Right lobe of liver (tissue), 4 donors: ENCODE results near the gene S100A16.

Experiments used
- CTCF ChIP-seq, 4 donors: fragments of 200-600 bp in 3 of 4; fragments of 450-650 bp in 1 of 4; IDR thresholded peaks; one replicate each; pipeline versions ENCODE4 v1.5.1 to v1.8.0; 2016 to 2022; ENCODE audit warnings: antibody characterized with exemption in 4 of 4, mild to moderate bottlenecking in 2 of 4
- POLR2A ChIP-seq: fragments of 450-650 bp; IDR thresholded peaks from one replicate; pipeline ENCODE4 v1.6.1; 2017; ENCODE audit warnings: antibody characterized with exemption, mild to moderate bottlenecking
- donor health status: DM: no; HTN: no; CAD: no.
- donor health status: DM: no; HTN: no; CAD: no.
- donor health status: DM: no; HTN: yes; CAD: no.

- no peak for TF ChIP-seq CTCF (IDR thresholded peaks at IDR 0.05)
- TF ChIP-seq POLR2A = no peak
These were observed 52.7 kb downstream of the S100A16 start for GRCh38 chr1:153560241-153560640.
